NCI-H526 (cell line): Measurements from ENCODE around the gene LURAP1L.
"Not testable (repeated sequence)": the region's sequence is repeated elsewhere in the genome, so short reads cannot be mapped to it uniquely, and the experiment has no call there.

Source experiments
- DNase-seq, 2 experiments: peaks; one replicate each; lab custom pipeline; 2025; lab: John Stamatoyannopoulos, UW

Gene LURAP1L

GRCh38 chr9:12856603-12857002, 81.8 kb downstream of the LURAP1L start:
- DNase-seq, result no peak

- no peak for DNase-seq
Observed at GRCh38 chr9:12859704-12860251, 85.0 kb downstream of the LURAP1L start.

GRCh38 chr9:12860998-12861397, 86.2 kb downstream of the LURAP1L start:
- no peak for DNase-seq

- DNase-seq, result no peak
Observed at GRCh38 chr9:12862611-12863410, 88.0 kb downstream of the LURAP1L start.

GRCh38 chr9:12863618-12864017, 88.8 kb downstream of the LURAP1L start:
- DNase-seq, result no peak

- not testable (repeated sequence) for DNase-seq
Observed at GRCh38 chr9:12865380-12865779, 90.6 kb downstream of the LURAP1L start.
